ENCODE data around the gene CD1E.

- TF ChIP-seq, protein P1, sequence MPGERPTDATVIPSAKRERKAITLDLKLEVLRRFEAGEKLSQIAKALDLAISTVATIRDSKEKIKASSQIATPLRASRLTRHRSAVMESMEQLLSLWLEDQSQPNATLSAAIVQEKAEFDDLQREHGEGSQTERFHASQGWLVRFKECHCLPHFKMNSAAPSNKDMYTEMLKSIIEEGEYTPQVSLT (CRISPR knock-in tag; IDR thresholded peaks at IDR 0.05; ENCODE audit: borderline replicate concordance, low read depth) = no peak
- no peak for TF ChIP-seq HMGXB3 (CRISPR knock-in tag; IDR thresholded peaks at IDR 0.05; ENCODE audit: borderline replicate concordance)
- TF ChIP-seq FOXA1 (IDR thresholded peaks at IDR 0.05) = no peak
- no peak for TF ChIP-seq FOXA1 (CRISPR knock-in tag; IDR thresholded peaks at IDR 0.05)
Observed at GRCh38 chr1:158371188-158371953, 17.7 kb downstream of the CD1E start.
